H9 (cell line): ENCODE measurements around the gene RNF208. TPM values are rescaled to one million over a fixed set of nuclear protein-coding genes. Genes with fewer than 3 reads are reported as not detected.

ENCODE experiments used
- DNase-seq: peaks from one replicate; pipeline ENCODE4 v3.0.0-alpha.2; 2017
- H2AFZ ChIP-seq: one replicate; pipeline ENCODE4 v1.6.1; 2013; ENCODE audit warnings: mild to moderate bottlenecking, low read length, control low read depth, moderate library complexity
- H2AK5ac ChIP-seq: 2 replicates; pipeline ENCODE4 v1.6.1; 2013; ENCODE audit warnings: low read length, control low read depth, mixed read lengths; ENCODE audit not compliant: insufficient read length
- H2BK120ac ChIP-seq: one replicate; pipeline ENCODE4 v1.6.1; 2013; ENCODE audit warnings: low read depth, mild to moderate bottlenecking, low read length, control low read depth, inconsistent platforms; ENCODE audit not compliant: poor library complexity, severe bottlenecking
- H2BK12ac ChIP-seq: 2 replicates; pipeline ENCODE4 v1.6.1; 2013; ENCODE audit warnings: low read length, control low read depth, mixed read lengths, low read depth; ENCODE audit not compliant: insufficient read length
- H2BK15ac ChIP-seq: 2 replicates; pipeline ENCODE4 v1.6.1; 2013; ENCODE audit warnings: low read depth, low read length, control low read depth
- H2BK20ac ChIP-seq: one replicate; pipeline ENCODE4 v1.6.1; 2013; ENCODE audit warnings: low read depth, mild to moderate bottlenecking, low read length, control low read depth, inconsistent platforms; ENCODE audit not compliant: poor library complexity, severe bottlenecking
- H2BK5ac ChIP-seq: 2 replicates; pipeline ENCODE4 v1.6.1; 2013; ENCODE audit warnings: low read length, control low read depth, mixed read lengths; ENCODE audit not compliant: insufficient read length
- H3K14ac ChIP-seq: 2 replicates; pipeline ENCODE4 v1.6.1; 2013; ENCODE audit warnings: low read length, control low read depth; ENCODE audit not compliant: insufficient read depth
- H3K18ac ChIP-seq: 2 replicates; pipeline ENCODE4 v1.6.1; 2013; ENCODE audit warnings: low read depth, mild to moderate bottlenecking, mixed read lengths, low read length, control low read depth; ENCODE audit not compliant: insufficient read length
- H3K23ac ChIP-seq: 2 replicates; pipeline ENCODE4 v1.6.1; 2013; ENCODE audit warnings: low read length, control low read depth, mixed read lengths, low read depth; ENCODE audit not compliant: insufficient read length
- H3K23me2 ChIP-seq: 2 replicates; pipeline ENCODE4 v1.6.1; 2013; ENCODE audit warnings: low read depth, mild to moderate bottlenecking, mixed read lengths, low read length, control low read depth; ENCODE audit not compliant: insufficient read length, poor library complexity, severe bottlenecking
- H3K27ac ChIP-seq: 2 replicates; pipeline ENCODE4 v1.5.1; 2013; ENCODE audit warnings: low read length, control low read depth, mixed read lengths, low read depth; ENCODE audit not compliant: insufficient read length
- H3K27me3 ChIP-seq: 2 replicates; pipeline ENCODE4 v1.6.1; 2013; ENCODE audit warnings: low read length, control low read depth, inconsistent platforms; ENCODE audit not compliant: insufficient read depth
- H3K4ac ChIP-seq: 2 replicates; pipeline ENCODE4 v1.6.1; 2013; ENCODE audit warnings: low read depth, mild to moderate bottlenecking, control low read depth, inconsistent platforms, low read length, moderate library complexity
- H3K4me1 ChIP-seq: 2 replicates; pipeline ENCODE4 v1.6.1; 2013; ENCODE audit warnings: low read length, control low read depth, inconsistent platforms; ENCODE audit not compliant: insufficient read depth
- H3K4me2 ChIP-seq: 2 replicates; pipeline ENCODE4 v1.6.1; 2013; ENCODE audit warnings: low read length, control low read depth, mixed read lengths; ENCODE audit not compliant: insufficient read length, insufficient read depth
- H3K56ac ChIP-seq: 2 replicates; pipeline ENCODE4 v1.6.1; 2013; ENCODE audit warnings: low read depth, mild to moderate bottlenecking, mixed read lengths, low read length, control low read depth; ENCODE audit not compliant: insufficient read length
- H3K79me1 ChIP-seq: 2 replicates; pipeline ENCODE4 v1.6.1; 2013; ENCODE audit warnings: low read depth, mild to moderate bottlenecking, moderate library complexity, low read length, control low read depth, inconsistent platforms; ENCODE audit not compliant: insufficient read depth, poor library complexity, severe bottlenecking
- H3K79me2 ChIP-seq: 2 replicates; pipeline ENCODE4 v1.6.1; 2013; ENCODE audit warnings: low read length, control low read depth, inconsistent platforms; ENCODE audit not compliant: insufficient read depth
- H3K9ac ChIP-seq: 2 replicates; pipeline ENCODE4 v1.6.1; 2013; ENCODE audit warnings: low read length, control low read depth, mixed read lengths; ENCODE audit not compliant: insufficient read length; ENCODE audit errors: extremely low read depth
- H3K9me3 ChIP-seq: one replicate; pipeline ENCODE4 v1.6.1; 2013; ENCODE audit warnings: low read depth, low read length, inconsistent platforms; ENCODE audit not compliant: control insufficient read depth
- H3T11ph ChIP-seq: one replicate; pipeline ENCODE4 v1.6.1; 2013; ENCODE audit warnings: mild to moderate bottlenecking, low read length, control low read depth, inconsistent platforms
- H4K20me1 ChIP-seq: one replicate; pipeline ENCODE4 v1.6.1; 2013; ENCODE audit not compliant: control insufficient read depth, insufficient read length, insufficient read depth
- H4K5ac ChIP-seq: 2 replicates; pipeline ENCODE4 v1.6.1; 2013; ENCODE audit warnings: low read depth, mild to moderate bottlenecking, mixed read lengths, low read length, control low read depth; ENCODE audit not compliant: insufficient read length
- H4K8ac ChIP-seq: replicated peaks from 2 replicates; pipeline ENCODE4 v1.6.1; 2013; ENCODE audit warnings: low read length, control low read depth, mixed read lengths, low read depth; ENCODE audit not compliant: insufficient read length
- H4K91ac ChIP-seq: 2 replicates; pipeline ENCODE4 v1.6.1; 2013; ENCODE audit warnings: low read depth, mild to moderate bottlenecking, moderate library complexity, mixed read lengths, low read length, control low read depth; ENCODE audit not compliant: insufficient read length
- H3K27ac Mint-ChIP-seq, 3 experiments: 2 replicates in 2 of 3; 3 replicates in 1 of 3; pipeline ENCODE4 v1.8.0; 2020 to 2021; ENCODE audit warnings: mixed read lengths in 3 of 3, mild to moderate bottlenecking in 1 of 3, moderate library complexity in 1 of 3
- H3K27me3 Mint-ChIP-seq: 2 replicates; pipeline ENCODE4 v1.8.0; 2021; ENCODE audit warnings: low read depth, mild to moderate bottlenecking, moderate library complexity, mixed read lengths
- H3K36me3 Mint-ChIP-seq, 3 experiments: 2 replicates in 2 of 3; 3 replicates in 1 of 3; pipeline ENCODE4 v1.8.0; 2020 to 2021; ENCODE audit warnings: low read depth in 3 of 3, mixed read lengths in 3 of 3; ENCODE audit not compliant: insufficient read depth in 1 of 3
- H3K4me1 Mint-ChIP-seq, 2 experiments: 2 replicates each; pipeline ENCODE4 v1.8.0; 2020; ENCODE audit warnings: mixed read lengths in 2 of 2
- H3K4me3 Mint-ChIP-seq, 2 experiments: 2 replicates in 1 of 2; 3 replicates in 1 of 2; pipeline ENCODE4 v1.8.0; 2020 to 2021; ENCODE audit warnings: mild to moderate bottlenecking in 2 of 2, mixed read lengths in 2 of 2, moderate library complexity in 1 of 2
- H3K9me3 Mint-ChIP-seq, 2 experiments: 2 replicates in 1 of 2; 3 replicates in 1 of 2; pipeline ENCODE4 v1.8.0; 2020; ENCODE audit warnings: mild to moderate bottlenecking in 2 of 2, mixed read lengths in 2 of 2, moderate library complexity in 1 of 2
- CTCF ChIP-seq: fragments of 200-600 bp; sonication (generic); conservative IDR thresholded peaks from 3 replicates; pipeline ENCODE4 v1.8.0; 2021; ENCODE audit warnings: antibody characterized with exemption, mild to moderate bottlenecking
- WGBS: extraction: QIAGEN DNeasy Blood & Tissue Kit; methylation state at CpG from one replicate; pipeline ENCODE4 v1.1.7; 2013; ENCODE audit warnings: missing lambda C conversion rate, low lambda C conversion rate, mixed read lengths; ENCODE audit not compliant: insufficient read length; ENCODE audit errors: extremely low coverage; 5-methylcytosine and 5-hydroxymethylcytosine counted together
- total RNA-seq: library from RNA; stranded (reverse); gene quantifications from 2 replicates; pipeline ENCODE4 v1.2.1, GENCODE V29; 2021

RNF208 gene
- total RNA-seq, 1 experiment from 2014 or later: 7.7 TPM

GRCh38 chr9:137245450-137246421 lies 23.7 kb upstream of the RNF208 start:
- H2AFZ ChIP-seq: no peak overlapping the region
- H3K14ac ChIP-seq: no peak overlapping the region; the same call in 1 of the 2 replicates
- no peak overlapping the region for H3K27ac ChIP-seq
- no peak overlapping the region for H2AK5ac ChIP-seq
- H3K9me3 ChIP-seq: no peaks in the 10 kb centered on the region
- no peak for DNase-seq
- H2BK20ac ChIP-seq: no peak overlapping the region
- H3K27ac Mint-ChIP-seq: no peak overlapping the region
- H2BK120ac ChIP-seq: no peak overlapping the region
- H3K9ac ChIP-seq: no peak overlapping the region
- H3K56ac ChIP-seq: no peak overlapping the region
- H3K4me3 Mint-ChIP-seq: no peak overlapping the region; a peak in 1 of 5 replicates
- no peak overlapping the region for H4K5ac ChIP-seq
- H4K8ac ChIP-seq: no peak overlapping the region
- peaks cover 17 to 25% of the 10 kb centered on the region in 2 experiments for H3K4me1 Mint-ChIP-seq
- H3K36me3 Mint-ChIP-seq: peaks cover 19 to 26% (median 19%) of the 10 kb centered on the region in 3 experiments
- H3K4ac ChIP-seq: no peak overlapping the region
- no CpG with 5 or more reads among the region's 25 CpGs for WGBS
- no peak for TF ChIP-seq CTCF
- no peak overlapping the region for H2BK5ac ChIP-seq
- peaks cover 12% of the 10 kb centered on the region for H3K23me2 ChIP-seq
- no peak overlapping the region for H3T11ph ChIP-seq
- H3K23ac ChIP-seq: no peak overlapping the region
- no peak overlapping the region for H4K91ac ChIP-seq
- no peaks in the 10 kb centered on the region for H3K79me1 ChIP-seq
- H3K4me2 ChIP-seq: no peak overlapping the region
- no peak overlapping the region for H3K18ac ChIP-seq
- no peaks in the 10 kb centered on the region; the same call in 1 of the 2 replicates for H3K4me1 ChIP-seq
- H2BK15ac ChIP-seq: no peak overlapping the region
- H4K20me1 ChIP-seq: peaks cover 3% of the 10 kb centered on the region
- peaks cover 40% of the 10 kb centered on the region for H3K27me3 Mint-ChIP-seq
- H3K9me3 Mint-ChIP-seq: no peaks in the 10 kb centered on the region; a peak in 2 of 5 replicates
- H3K27me3 ChIP-seq: no peaks in the 10 kb centered on the region
- no peaks in the 10 kb centered on the region for H3K79me2 ChIP-seq
- H2BK12ac ChIP-seq: no peak overlapping the region
